ENCODE measurements around the gene PHF5A. TPM values are rescaled to one million over a fixed set of nuclear protein-coding genes. Genes with fewer than 3 reads are reported as not detected.

The PHF5A gene
- total RNA-seq, result 10 to 100 TPM; 58.8 to 62.1 TPM

- DNase-seq, result peak; percentile 99
- Mint-ChIP-seq H3K4me1 (ENCODE audit: low read depth) (peaks cover 53% of the 10 kb centered on the region), H3K27me3 (ENCODE audit: low read depth) (no peaks in the 10 kb centered on the region), H3K9me3 (ENCODE audit: insufficient read depth) (no peaks in the 10 kb centered on the region), H3K27ac (peak within 1 kb of the TSS; percentile 98), H3K36me3 (ENCODE audit: low read depth) (peaks cover 45% of the 10 kb centered on the region), H3K4me3 (peak within 1 kb of the TSS; percentile 89)
- ChIA-PET POLR2A (interaction anchor here (0.6 to 13.8 kb wide), 21 partner anchors 10 to 182 kb away, joined by 3 to 218 read pairs (median 5); partner anchors contain the start of genes DESI1, PMM1, POLR3H and RANGAP1), CTCF (interaction anchor here (0.8 to 2.5 kb wide), 15 partner anchors 11 to 229 kb away, joined by 3 to 19 read pairs (median 4); partner anchors contain the start of gene TOB2)
- peak; percentile 92 for ATAC-seq
Observed at GRCh38 chr22:41468381-41469217, at the start of gene PHF5A, which contains the start of gene ACO2. Gene PHF5A (minus strand): TSS chr22:41468692. CDS start chr22:41468653, 39 bp downstream. Gene ACO2 (plus strand): TSS chr22:41469117. CDS start chr22:41469147, 30 bp downstream.

GRCh38 chr22:41518048-41518347, 49.5 kb upstream of the PHF5A start:
- peaks cover 17% of the 10 kb centered on the region for H3K36me3 Mint-ChIP-seq (ENCODE audit: low read depth)

GRCh38 chr22:41517172-41518047, 48.9 kb upstream of the PHF5A start:
- DNase-seq (no peak), ATAC-seq (no peak)
- Mint-ChIP-seq H3K27me3 (ENCODE audit: low read depth) (no peaks in the 10 kb centered on the region), H3K9me3 (ENCODE audit: insufficient read depth) (no peaks in the 10 kb centered on the region), H3K36me3 (ENCODE audit: low read depth) (peaks cover 20% of the 10 kb centered on the region), H3K4me1 (ENCODE audit: low read depth) (no peaks in the 10 kb centered on the region), H3K27ac (no peak overlapping the region), H3K4me3 (no peak overlapping the region)
- POLR2A ChIA-PET, result interaction anchor here (0.6 to 1.4 kb wide), 5 partner anchors 35 to 286 kb away, joined by 3 to 4 read pairs (median 3); partner anchors contain the start of genes PHF5A and PMM1
- CTCF ChIA-PET, result interaction anchor here (0.6 to 3.7 kb wide), 14 partner anchors 9 to 572 kb away, joined by 3 to 59 read pairs (median 4); partner anchors contain the start of gene TOB2

More at GRCh38 chr22:41518048-41518347, 49.5 kb upstream of the PHF5A start:
- CTCF ChIA-PET, result interaction anchor here (0.7 to 3.7 kb wide), 13 partner anchors 9 to 571 kb away, joined by 3 to 59 read pairs (median 4); partner anchors contain the start of gene TOB2
- no peak for DNase-seq
- Mint-ChIP-seq H3K4me3 (no peak overlapping the region), H3K27ac (no peak overlapping the region), H3K27me3 (ENCODE audit: low read depth) (no peaks in the 10 kb centered on the region), H3K4me1 (ENCODE audit: low read depth) (no peaks in the 10 kb centered on the region), H3K9me3 (ENCODE audit: insufficient read depth) (no peaks in the 10 kb centered on the region)
- POLR2A ChIA-PET, result interaction anchor here (0.7 to 1.4 kb wide), 4 partner anchors 36 to 115 kb away, joined by 3 to 4 read pairs (median 3); partner anchors contain the start of genes PHF5A and PMM1
- no peak for ATAC-seq

GRCh38 chr22:41516462-41516861, 48.0 kb upstream of the PHF5A start:
- Mint-ChIP-seq H3K4me1 (ENCODE audit: low read depth) (no peaks in the 10 kb centered on the region), H3K36me3 (ENCODE audit: low read depth) (peaks cover 20% of the 10 kb centered on the region), H3K27ac (no peak overlapping the region), H3K4me3 (no peak overlapping the region), H3K27me3 (ENCODE audit: low read depth) (no peaks in the 10 kb centered on the region), H3K9me3 (ENCODE audit: insufficient read depth) (no peaks in the 10 kb centered on the region)
- ATAC-seq, result no peak
- DNase-seq, result no peak
- ChIA-PET POLR2A (interaction anchor here (0.6 kb wide), 1 partner anchor 287 kb away, joined by 3 read pairs; no protein-coding TSS in a partner anchor), CTCF (interaction anchor here (1.6 to 3.7 kb wide), 3 partner anchors 10 to 150 kb away, joined by 5 to 59 read pairs (median 15); no protein-coding TSS in a partner anchor)

GRCh38 chr22:41513391-41513790, 44.9 kb upstream of the PHF5A start:
- ATAC-seq, result no peak
- no peaks in the 10 kb centered on the region for H3K9me3 Mint-ChIP-seq (ENCODE audit: insufficient read depth)
- H3K4me3 Mint-ChIP-seq, result no peak overlapping the region
- H3K27ac Mint-ChIP-seq, result no peak overlapping the region
- no peaks in the 10 kb centered on the region for H3K27me3 Mint-ChIP-seq (ENCODE audit: low read depth)
- no peak for DNase-seq
- peaks cover 24% of the 10 kb centered on the region for H3K36me3 Mint-ChIP-seq (ENCODE audit: low read depth)
- ChIA-PET CTCF (interaction anchor here (0.9 to 1.3 kb wide), 2 partner anchors 13 to 51 kb away, joined by 3 read pairs; no protein-coding TSS in a partner anchor), POLR2A (no interaction called here)
- no peaks in the 10 kb centered on the region for H3K4me1 Mint-ChIP-seq (ENCODE audit: low read depth)

- H3K4me1 Mint-ChIP-seq (ENCODE audit: low read depth), result no peaks in the 10 kb centered on the region
- no peaks in the 10 kb centered on the region for H3K9me3 Mint-ChIP-seq (ENCODE audit: insufficient read depth)
- ATAC-seq (no peak), DNase-seq (no peak)
- H3K36me3 Mint-ChIP-seq (ENCODE audit: low read depth), result peaks cover 29% of the 10 kb centered on the region
- ChIA-PET POLR2A (no interaction called here), CTCF (interaction anchor here (0.9 to 1.5 kb wide), 3 partner anchors 14 to 109 kb away, joined by 3 to 4 read pairs (median 3); no protein-coding TSS in a partner anchor)
- no peaks in the 10 kb centered on the region for H3K27me3 Mint-ChIP-seq (ENCODE audit: low read depth)
- no peak overlapping the region for H3K4me3 Mint-ChIP-seq
- H3K27ac Mint-ChIP-seq, result no peak overlapping the region
Observed at GRCh38 chr22:41512421-41513194, 44.1 kb upstream of the PHF5A start.

- Mint-ChIP-seq H3K36me3 (ENCODE audit: low read depth) (peaks cover 31% of the 10 kb centered on the region), H3K27me3 (ENCODE audit: low read depth) (no peaks in the 10 kb centered on the region), H3K4me1 (ENCODE audit: low read depth) (no peaks in the 10 kb centered on the region), H3K27ac (no peak overlapping the region), H3K9me3 (ENCODE audit: insufficient read depth) (no peaks in the 10 kb centered on the region), H3K4me3 (no peak overlapping the region)
- CTCF ChIA-PET, result interaction anchor here (1.5 kb wide), 1 partner anchor 108 kb away, joined by 4 read pairs; no protein-coding TSS in a partner anchor
- POLR2A ChIA-PET, result no interaction called here
- DNase-seq (no peak), ATAC-seq (no peak)
Observed at GRCh38 chr22:41511521-41511968, 43.1 kb upstream of the PHF5A start.

- Mint-ChIP-seq H3K27ac (no peak overlapping the region), H3K36me3 (ENCODE audit: low read depth) (peaks cover 24% of the 10 kb centered on the region), H3K9me3 (ENCODE audit: insufficient read depth) (no peaks in the 10 kb centered on the region), H3K4me3 (no peak overlapping the region), H3K4me1 (ENCODE audit: low read depth) (no peaks in the 10 kb centered on the region), H3K27me3 (ENCODE audit: low read depth) (no peaks in the 10 kb centered on the region)
- DNase-seq, result no peak
- ChIA-PET CTCF (interaction anchor here (0.8 kb wide), 1 partner anchor 271 kb away, joined by 3 read pairs; no protein-coding TSS in a partner anchor), POLR2A (no interaction called here)
- ATAC-seq, result no peak
Observed at GRCh38 chr22:41508770-41509170, 40.3 kb upstream of the PHF5A start.

- Mint-ChIP-seq H3K27ac (no peak overlapping the region), H3K27me3 (ENCODE audit: low read depth) (no peaks in the 10 kb centered on the region), H3K4me3 (no peak overlapping the region), H3K9me3 (ENCODE audit: insufficient read depth) (no peaks in the 10 kb centered on the region), H3K4me1 (ENCODE audit: low read depth) (no peaks in the 10 kb centered on the region), H3K36me3 (ENCODE audit: low read depth) (peaks cover 16% of the 10 kb centered on the region)
- ATAC-seq (no peak), DNase-seq (no peak)
- ChIA-PET POLR2A (no interaction called here), CTCF (interaction anchor here (0.8 kb wide), 1 partner anchor 10 kb away, joined by 4 read pairs; no protein-coding TSS in a partner anchor)
Observed at GRCh38 chr22:41507330-41508063, 39.0 kb upstream of the PHF5A start.

GRCh38 chr22:41505511-41506220, 37.2 kb upstream of the PHF5A start:
- peaks cover 25% of the 10 kb centered on the region for H3K36me3 Mint-ChIP-seq (ENCODE audit: low read depth)
- POLR2A ChIA-PET, result interaction anchor here (1.3 kb wide), 1 partner anchor 59 kb away, joined by 3 read pairs; the partner anchor contains the start of gene TOB2
- no peak overlapping the region for H3K4me3 Mint-ChIP-seq
- CTCF ChIA-PET, result interaction anchor here (1.0 to 2.7 kb wide), 3 partner anchors 12 to 102 kb away, joined by 4 to 8 read pairs (median 7); no protein-coding TSS in a partner anchor
- ATAC-seq (no peak), DNase-seq (no peak)
- no peak overlapping the region for H3K27ac Mint-ChIP-seq
- H3K27me3 Mint-ChIP-seq (ENCODE audit: low read depth), result no peaks in the 10 kb centered on the region
- H3K9me3 Mint-ChIP-seq (ENCODE audit: insufficient read depth), result no peaks in the 10 kb centered on the region
- H3K4me1 Mint-ChIP-seq (ENCODE audit: low read depth), result no peaks in the 10 kb centered on the region

Data from activated CD8-positive, alpha-beta T cell treated with anti-CD3 and anti-CD28 coated beads, Interleukin-2, amount 10 ng/mL, durations not matched to agents 7 days and 5 days (primary cell).